GM19239 (cell line): Measurements from ENCODE around the gene APBB1.
A peak's percentile ranks its signal among the peaks of the same experiment; 100 is the strongest.

ENCODE experiments used
- DNase-seq: peaks from one replicate; pipeline ENCODE4 v3.0.0; 2011; ENCODE audit warnings: low spot score; ENCODE audit not compliant: insufficient read length
- FAIRE-seq: peaks from 2 replicates; lab custom pipeline; 2011; peaks lifted over from hg19 to GRCh38; lab: Jason Lieb, UNC

Gene APBB1

GRCh38 chr11:6419009-6419631 lies at the start of gene APBB1:
APBB1 (minus strand) TSS chr11:6419094; CDS start chr11:6411347, 7,747 bp downstream.
- DNase-seq (no peak), FAIRE-seq (no peak)

- DNase-seq (no peak), FAIRE-seq (no peak)
These were observed 40.2 kb upstream of the APBB1 start for GRCh38 chr11:6459099-6459450.

- FAIRE-seq, result no peak
- DNase-seq, result no peak
These were observed 39.6 kb upstream of the APBB1 start for GRCh38 chr11:6458352-6459098.

- no peak for FAIRE-seq
- no peak for DNase-seq
These were observed 38.9 kb upstream of the APBB1 start for GRCh38 chr11:6457581-6458320.

- FAIRE-seq (no peak), DNase-seq (no peak)
These were observed 37.6 kb upstream of the APBB1 start for GRCh38 chr11:6456361-6457073.

GRCh38 chr11:6455070-6455469 lies 36.2 kb upstream of the APBB1 start:
- no peak for FAIRE-seq
- no peak for DNase-seq

- DNase-seq (no peak), FAIRE-seq (no peak)
These were observed 34.3 kb upstream of the APBB1 start for GRCh38 chr11:6453152-6453551.

- FAIRE-seq, result no peak
- DNase-seq, result no peak
These were observed 33.3 kb upstream of the APBB1 start for GRCh38 chr11:6452219-6452618.

GRCh38 chr11:6448574-6448973 lies 29.7 kb upstream of the APBB1 start:
- FAIRE-seq (no peak), DNase-seq (no peak)

- DNase-seq (peak; percentile 51), FAIRE-seq (peak; percentile 28)
These were observed 24.5 kb upstream of the APBB1 start for GRCh38 chr11:6443269-6444003.

- DNase-seq (no peak), FAIRE-seq (no peak)
These were observed 23.5 kb upstream of the APBB1 start for GRCh38 chr11:6442441-6442840.

- DNase-seq (no peak), FAIRE-seq (no peak)
These were observed 22.0 kb upstream of the APBB1 start, which contains the start of gene HPX for GRCh38 chr11:6440906-6441358. HPX (minus strand) TSS chr11:6440987; CDS start chr11:6440963, 24 bp downstream.

- FAIRE-seq, result peak; percentile 74
These were observed 20.2 kb upstream of the APBB1 start for GRCh38 chr11:6438979-6439571.

GRCh38 chr11:6437993-6438392 lies 19.1 kb upstream of the APBB1 start:
- DNase-seq (no peak), FAIRE-seq (no peak)

More at GRCh38 chr11:6438979-6439571, 20.2 kb upstream of the APBB1 start:
- DNase-seq, result no peak

GRCh38 chr11:6437423-6437822 lies 18.5 kb upstream of the APBB1 start:
- DNase-seq (no peak), FAIRE-seq (no peak)

GRCh38 chr11:6433998-6434660 lies 15.2 kb upstream of the APBB1 start:
- DNase-seq, result no peak
- peak; percentile 63 for FAIRE-seq

GRCh38 chr11:6431861-6432260 lies 13.0 kb upstream of the APBB1 start:
- no peak for FAIRE-seq
- DNase-seq, result no peak

- FAIRE-seq (no peak), DNase-seq (no peak)
These were observed 8.6 kb upstream of the APBB1 start for GRCh38 chr11:6427516-6427915.

- DNase-seq (no peak), FAIRE-seq (no peak)
These were observed 1.8 kb upstream of the APBB1 start for GRCh38 chr11:6420677-6421076.
